ENCODE measurements around the gene SLAIN2. TPM values are rescaled to one million over a fixed set of nuclear protein-coding genes. Genes with fewer than 3 reads are reported as not detected.

Gene SLAIN2
- total RNA-seq, 1 experiment from 2014 or later = 12.5 TPM

- ChIA-PET CTCF (no interaction called here), POLR2A (ENCODE audit: unreplicated experiment) (no interaction called here)
- Histone ChIP-seq H4K20me1 (ENCODE audit: low read length) (no peaks in the 10 kb centered on the region), H3K4me2 (ENCODE audit: low read length) (no peak overlapping the region), H3K9me2 (replicated peaks; ENCODE audit: low read length) (no peaks in the 10 kb centered on the region), H3K9ac (ENCODE audit: low read length) (no peak overlapping the region), H3F3A (ENCODE audit: low read length, unreplicated experiment) (no peaks in the 10 kb centered on the region), H3K27me3 (ENCODE audit: low read length) (no peaks in the 10 kb centered on the region), H3K9me3 (ENCODE audit: low read length) (no peaks in the 10 kb centered on the region), H3K27ac (ENCODE audit: low read length) (no peak overlapping the region), H3K79me2 (ENCODE audit: low read length) (no peaks in the 10 kb centered on the region), H3K4me3 (ENCODE audit: low read length) (no peak overlapping the region), H2AFZ (ENCODE audit: low read length) (no peak overlapping the region), H3K36me3 (ENCODE audit: low read depth, low read length) (no peaks in the 10 kb centered on the region), H3K4me1 (ENCODE audit: insufficient read depth, low read length) (no peaks in the 10 kb centered on the region)
- DNase-seq = no peak
- TF ChIP-seq EZH2 (IDR thresholded peaks at IDR 0.05; ENCODE audit: low read length, unreplicated experiment) (no peak), CTCF (conservative IDR thresholded peaks at IDR 0.05; ENCODE audit: low read depth, low read length) (no peak), EZH2phosphoT487 (IDR thresholded peaks at IDR 0.05; ENCODE audit: borderline replicate concordance, low read length) (no peak)
- intact Hi-C loops (cut with micrococcal nuclease) = no loop called here
- ATAC-seq = no peak
- no TSS peak for BruUV-seq (replicated peaks)
Observed at GRCh38 chr4:48454591-48454990, 113.3 kb downstream of the SLAIN2 start.

DNA sequence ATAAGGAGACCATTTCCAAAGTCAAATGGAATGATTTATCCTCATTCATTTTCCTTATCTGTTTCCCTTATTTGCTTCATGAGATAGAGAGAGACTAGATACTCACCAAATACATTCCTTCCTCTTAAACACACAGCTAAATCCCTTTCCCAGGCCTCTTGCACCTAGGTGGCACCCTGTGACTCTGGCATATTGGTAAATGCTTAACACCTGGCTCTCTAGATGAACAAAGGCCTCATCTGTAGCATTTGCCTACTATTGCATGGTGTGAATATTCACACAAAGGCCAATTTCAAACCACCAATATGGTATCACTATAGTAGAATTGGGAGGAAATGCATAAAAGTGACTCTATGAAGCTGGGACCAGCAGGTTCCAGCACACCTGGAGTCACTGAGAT is 119.7 kb downstream of the SLAIN2 start:
- H3K79me2 ChIP-seq (ENCODE audit: low read length) = no peaks in the 10 kb centered on the region
- no peaks in the 10 kb centered on the region for H3F3A ChIP-seq (ENCODE audit: low read length, unreplicated experiment)
- CTCF ChIA-PET = no interaction called here
- H3K4me3 ChIP-seq (ENCODE audit: low read length) = no peak overlapping the region
- intact Hi-C loops (cut with micrococcal nuclease) = no loop called here
- no peaks in the 10 kb centered on the region for H3K9me2 ChIP-seq (replicated peaks; ENCODE audit: low read length)
- H3K9ac ChIP-seq (ENCODE audit: low read length) = no peak overlapping the region
- no peak for TF ChIP-seq EZH2phosphoT487 (IDR thresholded peaks at IDR 0.05; ENCODE audit: borderline replicate concordance, low read length)
- TF ChIP-seq EZH2 (IDR thresholded peaks at IDR 0.05; ENCODE audit: low read length, unreplicated experiment) = no peak
- no peak for TF ChIP-seq CTCF (conservative IDR thresholded peaks at IDR 0.05; ENCODE audit: low read depth, low read length)
- H3K4me1 ChIP-seq (ENCODE audit: insufficient read depth, low read length) = no peaks in the 10 kb centered on the region
- no TSS peak for BruUV-seq (replicated peaks)
- H3K27ac ChIP-seq (ENCODE audit: low read length) = no peak overlapping the region
- H4K20me1 ChIP-seq (ENCODE audit: low read length) = no peaks in the 10 kb centered on the region
- POLR2A ChIA-PET (ENCODE audit: unreplicated experiment) = no interaction called here
- H3K27me3 ChIP-seq (ENCODE audit: low read length) = no peaks in the 10 kb centered on the region
- DNase-seq = no peak
- no peak for ATAC-seq
- H2AFZ ChIP-seq (ENCODE audit: low read length) = no peak overlapping the region
- no peak overlapping the region for H3K4me2 ChIP-seq (ENCODE audit: low read length)
- H3K36me3 ChIP-seq (ENCODE audit: low read depth, low read length) = no peaks in the 10 kb centered on the region
- no peaks in the 10 kb centered on the region for H3K9me3 ChIP-seq (ENCODE audit: low read length)

DNA sequence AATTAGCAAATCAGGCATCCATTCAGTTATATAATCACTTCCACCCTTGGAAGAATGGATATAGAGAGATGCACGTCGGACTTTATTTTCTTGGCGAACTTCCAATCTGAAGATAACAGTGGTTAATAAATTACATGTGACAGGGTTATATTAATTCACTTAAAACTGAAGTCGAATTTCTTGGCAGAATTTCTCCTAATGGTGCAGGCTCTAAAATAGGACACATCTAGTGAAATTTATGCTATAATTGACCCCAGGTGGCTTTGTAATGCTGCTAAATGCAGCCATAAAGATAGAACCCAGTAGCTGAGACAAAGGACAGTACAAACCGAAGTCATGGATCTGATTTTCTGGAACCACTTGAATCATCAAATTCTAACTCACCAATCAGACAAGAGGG is 121.0 kb downstream of the SLAIN2 start:
- CTCF ChIA-PET = no interaction called here
- Histone ChIP-seq H3K4me3 (ENCODE audit: low read length) (no peak overlapping the region), H3K4me2 (ENCODE audit: low read length) (no peak overlapping the region), H4K20me1 (ENCODE audit: low read length) (no peaks in the 10 kb centered on the region), H3K9ac (ENCODE audit: low read length) (no peak overlapping the region), H3K36me3 (ENCODE audit: low read depth, low read length) (no peaks in the 10 kb centered on the region), H3K9me2 (replicated peaks; ENCODE audit: low read length) (no peaks in the 10 kb centered on the region), H3F3A (ENCODE audit: low read length, unreplicated experiment) (no peaks in the 10 kb centered on the region), H3K27me3 (ENCODE audit: low read length) (no peaks in the 10 kb centered on the region), H3K9me3 (ENCODE audit: low read length) (no peaks in the 10 kb centered on the region), H3K27ac (ENCODE audit: low read length) (no peak overlapping the region), H3K4me1 (ENCODE audit: insufficient read depth, low read length) (no peaks in the 10 kb centered on the region), H3K79me2 (ENCODE audit: low read length) (no peaks in the 10 kb centered on the region), H2AFZ (ENCODE audit: low read length) (no peak overlapping the region)
- ATAC-seq = no peak
- POLR2A ChIA-PET (ENCODE audit: unreplicated experiment) = no interaction called here
- TF ChIP-seq CTCF (conservative IDR thresholded peaks at IDR 0.05; ENCODE audit: low read depth, low read length) = no peak
- no peak for TF ChIP-seq EZH2 (IDR thresholded peaks at IDR 0.05; ENCODE audit: low read length, unreplicated experiment)
- TF ChIP-seq EZH2phosphoT487 (IDR thresholded peaks at IDR 0.05; ENCODE audit: borderline replicate concordance, low read length) = no peak
- intact Hi-C loops (cut with micrococcal nuclease) = no loop called here
- no TSS peak for BruUV-seq (replicated peaks)
- DNase-seq = no peak
